Measurements from ENCODE around the gene IER5. TPM values are rescaled to one million over a fixed set of nuclear protein-coding genes. Genes with fewer than 3 reads are reported as not detected.

The IER5 gene
- total and polyA plus RNA-seq, 2 donors (not counting 1 experiment from before 2014, with no cell fraction given): 98.1 to 166 TPM

DNA sequence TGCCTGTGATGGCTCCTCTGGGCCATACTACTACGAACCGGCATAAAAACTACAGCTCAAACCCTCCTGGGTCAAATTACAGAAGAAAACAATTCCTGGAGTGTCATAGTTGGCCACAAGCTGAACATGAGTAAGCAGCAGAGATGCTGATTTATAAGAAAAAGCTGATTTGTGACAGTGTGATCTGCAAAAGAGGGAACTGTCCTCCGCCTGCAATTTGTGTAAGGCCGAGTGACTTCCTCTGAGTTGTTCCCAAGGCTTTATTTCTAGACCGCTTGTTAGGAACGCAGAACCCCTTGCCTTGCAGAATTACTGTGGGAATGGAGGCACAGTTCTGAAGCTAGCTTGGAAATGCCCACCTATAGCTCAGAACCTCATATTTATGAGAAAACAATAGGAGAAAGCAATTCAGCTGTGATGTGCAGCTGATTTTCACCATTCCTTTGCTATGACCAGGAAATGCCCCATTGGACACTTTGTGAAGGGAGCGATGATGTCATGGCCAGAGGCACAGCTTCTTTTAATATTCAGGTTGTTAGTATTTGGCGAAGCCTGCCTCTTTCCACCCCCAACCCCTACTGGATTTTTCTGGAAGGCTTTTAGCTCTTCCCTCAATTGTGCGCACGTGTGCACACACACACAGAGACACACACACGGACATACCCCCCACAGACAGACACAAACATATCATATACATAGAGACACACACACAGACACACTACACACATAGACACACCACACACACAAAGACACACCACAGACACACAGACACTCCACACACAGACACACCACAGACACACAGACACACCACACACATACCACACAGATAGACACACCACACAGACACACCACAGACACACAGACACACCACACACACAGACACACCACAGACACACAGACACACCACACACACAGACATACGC, 47.6 kb downstream of the IER5 start:
- Mint-ChIP-seq H3K4me3 (peak overlapping the region; percentile 86), H3K4me1 (peaks cover 95% of the 10 kb centered on the region), H3K27me3 (no peaks in the 10 kb centered on the region), H3K27ac (peak overlapping the region; percentile 99), H3K9me3 (ENCODE audit: insufficient read depth) (no peaks in the 10 kb centered on the region)
- ChIA-PET CTCF (interaction anchor here (0.6 to 20.8 kb wide), 15 partner anchors 8 to 1889 kb away, joined by 3 to 672 read pairs (median 5); partner anchors contain the start of genes IER5 and MR1), POLR2A (interaction anchor here (0.6 to 7.2 kb wide), 4 partner anchors 32 to 634 kb away, joined by 3 to 109 read pairs (median 22); partner anchors contain the start of gene IER5)
- H3K36me3 ChIP-seq (replicated peaks in 1 of 2; ENCODE audit: control extremely low read depth in 1 of 2, control insufficient read depth in 1 of 2, extremely low read depth in 1 of 2, insufficient read depth in 2 of 2, low read length in 1 of 2): no peaks in the 10 kb centered on the region
- ATAC-seq (ENCODE audit: low read depth): no peak
- H3K4me1 ChIP-seq (ENCODE audit: control insufficient read depth in 2 of 2, insufficient read depth in 2 of 2, low read length in 2 of 2): peaks cover 77 to 85% of the 10 kb centered on the region in 2 donors
- H3K4me2 ChIP-seq (replicated peaks; ENCODE audit: low read depth, low read length, poor library complexity, severe bottlenecking): peak overlapping the region; percentile 71
- no peak overlapping the region for H2AFZ ChIP-seq (ENCODE audit: insufficient read depth, low read depth, low read length, poor library complexity, severe bottlenecking)
- no peaks in the 10 kb centered on the region for H4K20me1 ChIP-seq (ENCODE audit: control insufficient read depth, insufficient read depth, low read length, poor library complexity, severe bottlenecking)
- H3K4me3 ChIP-seq (ENCODE audit: control extremely low read depth in 1 of 5, extremely low read depth in 1 of 5, insufficient read depth in 1 of 5, low read depth in 2 of 5, low read length in 4 of 5): no peak overlapping the region
- 63% methylated on average over 10 of the region's 12 CpGs for WGBS (ENCODE audit: insufficient coverage)
- H3K27ac ChIP-seq (ENCODE audit: low read length in 2 of 2): peak overlapping the region; percentile 91 to 92
- DNase-seq: no peak
- TF ChIP-seq EZH2 (IDR thresholded peaks at IDR 0.05; ENCODE audit: borderline replicate concordance, insufficient read depth, low read depth, low read length, poor library complexity, severe bottlenecking): no peak
- TF ChIP-seq, protein P1, sequence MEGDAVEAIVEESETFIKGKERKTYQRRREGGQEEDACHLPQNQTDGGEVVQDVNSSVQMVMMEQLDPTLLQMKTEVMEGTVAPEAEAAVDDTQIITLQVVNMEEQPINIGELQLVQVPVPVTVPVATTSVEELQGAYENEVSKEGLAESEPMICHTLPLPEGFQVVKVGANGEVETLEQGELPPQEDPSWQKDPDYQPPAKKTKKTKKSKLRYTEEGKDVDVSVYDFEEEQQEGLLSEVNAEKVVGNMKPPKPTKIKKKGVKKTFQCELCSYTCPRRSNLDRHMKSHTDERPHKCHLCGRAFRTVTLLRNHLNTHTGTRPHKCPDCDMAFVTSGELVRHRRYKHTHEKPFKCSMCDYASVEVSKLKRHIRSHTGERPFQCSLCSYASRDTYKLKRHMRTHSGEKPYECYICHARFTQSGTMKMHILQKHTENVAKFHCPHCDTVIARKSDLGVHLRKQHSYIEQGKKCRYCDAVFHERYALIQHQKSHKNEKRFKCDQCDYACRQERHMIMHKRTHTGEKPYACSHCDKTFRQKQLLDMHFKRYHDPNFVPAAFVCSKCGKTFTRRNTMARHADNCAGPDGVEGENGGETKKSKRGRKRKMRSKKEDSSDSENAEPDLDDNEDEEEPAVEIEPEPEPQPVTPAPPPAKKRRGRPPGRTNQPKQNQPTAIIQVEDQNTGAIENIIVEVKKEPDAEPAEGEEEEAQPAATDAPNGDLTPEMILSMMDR (IDR thresholded peaks at IDR 0.05): no peak
- H3K9ac ChIP-seq (ENCODE audit: low read length): no peak overlapping the region
- H3K9me3 ChIP-seq (ENCODE audit: control extremely low read depth in 1 of 3, control insufficient read depth in 2 of 3, insufficient read depth in 1 of 3, low read length in 2 of 3): peaks cover 0 to 7% (median 0%) of the 10 kb centered on the region in 3 donors
- H3K27me3 ChIP-seq (replicated peaks in 1 of 4; ENCODE audit: control extremely low read depth in 1 of 4, control insufficient read depth in 3 of 4, insufficient read depth in 4 of 4, low read length in 3 of 4): no peaks in the 10 kb centered on the region
- peaks cover 9% of the 10 kb centered on the region for H3K79me2 ChIP-seq (ENCODE audit: control insufficient read depth, insufficient read depth, low read length)
- intact Hi-C loops (cut with micrococcal nuclease): no loop called here
